GM18498 (cell line): ENCODE data around the gene NEDD8.

ENCODE experiments used
- ATAC-seq: cut with Tn5 transposase; IDR thresholded peaks from one replicate; pipeline ENCODE4 v1.9.1; 2021; ENCODE audit warnings: mild to moderate bottlenecking, moderate library complexity; ENCODE audit not compliant: unreplicated experiment

NEDD8 gene

DNA sequence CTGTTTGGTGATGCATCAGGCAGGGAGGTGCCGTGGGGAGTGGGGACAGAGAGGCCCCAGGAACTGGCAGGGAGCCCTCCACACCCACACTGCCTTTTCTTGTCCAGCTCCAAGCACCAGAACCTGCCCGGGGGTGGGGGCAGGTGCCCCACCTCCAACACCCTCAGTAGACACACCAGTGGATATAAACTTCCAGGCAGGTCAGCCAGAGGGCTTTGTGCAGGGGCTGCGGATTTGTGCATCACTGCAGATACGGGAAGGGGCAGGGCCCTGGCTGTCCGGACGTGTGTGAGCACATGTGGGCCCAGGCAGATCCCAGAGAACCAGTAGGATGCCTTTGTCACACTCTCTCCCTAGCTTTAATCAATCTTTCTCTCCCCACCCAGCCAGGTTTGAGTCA lies 32.1 kb upstream of the NEDD8 start:
- ATAC-seq = no peak

DNA sequence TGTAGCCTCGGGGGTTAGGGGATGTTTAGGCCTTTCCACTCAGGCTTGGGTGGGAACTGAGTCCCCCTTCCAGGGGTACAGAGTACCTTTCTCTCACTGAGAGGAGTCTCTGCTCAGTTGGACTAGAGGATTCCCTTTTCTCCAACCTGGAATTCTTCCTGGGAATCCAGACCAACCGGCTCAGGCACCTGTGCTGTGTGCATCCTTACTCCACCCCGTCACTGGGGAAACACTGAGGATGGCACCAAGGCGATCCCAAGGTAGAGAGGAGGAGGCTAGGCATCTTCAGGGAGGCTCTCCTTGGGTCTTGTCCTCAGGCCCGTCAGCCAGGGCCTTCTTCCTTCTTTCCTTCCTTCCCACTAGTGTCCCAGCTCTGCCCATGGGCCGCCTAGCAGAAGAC lies 31.7 kb upstream of the NEDD8 start:
- no peak for ATAC-seq

DNA sequence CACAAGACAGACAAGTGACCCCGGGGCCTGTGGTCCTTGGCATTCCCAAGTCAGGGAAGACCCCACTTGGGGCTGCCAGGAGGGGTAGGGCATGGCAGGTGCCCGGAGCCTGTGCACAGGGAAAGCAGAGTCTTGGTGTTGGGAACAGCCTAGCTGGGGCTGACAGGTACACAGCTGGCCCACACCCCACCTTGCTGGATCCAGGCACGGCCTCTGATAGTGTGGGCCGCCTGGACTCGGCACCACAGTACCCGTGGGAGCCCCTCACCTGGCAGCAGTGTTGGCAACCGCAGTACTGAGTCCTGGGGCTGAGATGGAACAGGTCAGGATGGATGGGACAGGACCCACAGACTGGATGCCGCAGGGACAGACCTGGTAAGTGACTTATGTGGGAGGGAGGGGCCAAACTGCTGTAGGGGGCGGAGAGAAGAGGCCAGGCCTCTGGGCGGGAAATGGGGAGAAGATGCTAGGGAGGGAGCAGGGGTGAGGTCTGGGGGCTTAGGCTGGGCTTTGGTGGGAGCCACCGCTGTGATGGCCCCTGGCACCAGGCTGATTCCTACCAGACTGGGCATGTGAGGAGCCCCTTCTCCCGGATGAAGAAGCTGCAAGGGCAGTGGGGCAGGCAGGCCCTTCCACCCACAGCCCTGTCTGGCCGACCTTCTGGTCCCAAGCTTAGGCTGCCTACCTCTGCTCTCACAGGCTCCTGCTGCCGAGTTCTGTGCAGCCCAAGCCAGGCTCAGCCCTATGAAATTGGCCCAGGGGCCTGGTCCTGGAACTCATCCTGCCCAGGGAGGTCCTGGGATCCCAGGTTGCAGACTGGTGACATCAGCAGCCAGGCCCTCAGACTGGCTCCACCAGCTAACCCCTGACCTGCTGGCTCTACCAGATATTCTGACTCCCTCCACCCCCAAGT lies 30.9 kb upstream of the NEDD8 start, which contains the start of gene TGM1:
Gene TGM1 (minus strand): TSS at position 357 of the 913 bp plus-strand sequence. CDS start 825 bp downstream, outside the sequence.
- ATAC-seq = no peak

DNA sequence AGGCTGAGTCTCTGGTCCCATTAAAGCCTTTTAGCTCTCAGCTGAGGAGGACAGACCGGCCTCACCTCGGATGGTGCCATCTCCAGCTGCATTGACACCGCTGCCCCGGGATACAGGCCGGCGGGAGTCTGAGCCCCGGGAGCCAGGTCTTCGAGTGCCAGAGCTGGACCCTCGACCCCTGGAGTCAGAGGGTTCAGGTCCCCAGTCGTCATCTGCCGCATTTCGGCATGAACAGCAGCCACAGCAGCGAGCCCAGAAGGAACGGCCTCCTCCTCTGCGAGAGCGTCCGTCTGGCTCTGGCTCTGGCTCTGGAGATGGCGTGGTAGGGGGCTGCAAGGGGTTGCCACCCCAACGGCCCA lies 29.8 kb upstream of the NEDD8 start:
- ATAC-seq = no peak

DNA sequence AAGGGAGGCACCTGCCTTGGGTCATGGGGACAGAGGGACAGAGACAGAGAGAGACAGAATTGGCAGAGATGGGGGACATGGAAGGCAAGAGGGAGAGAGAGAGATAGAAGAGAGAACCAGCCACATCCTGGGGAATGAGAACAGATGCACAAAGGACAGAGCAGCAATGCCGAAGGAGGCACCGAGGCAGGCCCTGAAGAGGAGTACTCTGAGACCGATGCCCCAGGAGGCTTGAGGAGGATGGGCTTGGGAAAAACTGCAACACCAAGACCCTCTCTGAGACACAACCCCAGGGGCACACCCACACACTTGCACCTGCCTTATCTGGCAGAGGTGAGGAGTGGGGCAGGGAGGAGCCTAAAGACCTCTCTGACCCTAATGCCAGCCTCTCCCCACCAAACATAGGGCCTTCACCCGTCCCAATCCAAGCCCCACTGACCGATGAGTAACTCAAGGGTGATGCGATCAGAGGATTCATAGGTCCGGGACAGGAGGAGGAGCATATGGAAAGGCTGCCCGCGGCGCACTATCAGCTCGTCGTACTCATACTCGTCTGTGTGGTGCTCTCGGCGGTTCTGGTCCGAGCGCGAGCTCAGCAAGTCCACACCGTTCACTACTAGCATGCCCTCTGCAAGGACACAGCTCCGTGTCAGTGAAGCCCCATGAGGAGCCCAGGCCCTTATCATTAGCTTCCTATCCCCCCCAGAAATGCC lies 29.2 kb upstream of the NEDD8 start:
- no peak for ATAC-seq

DNA sequence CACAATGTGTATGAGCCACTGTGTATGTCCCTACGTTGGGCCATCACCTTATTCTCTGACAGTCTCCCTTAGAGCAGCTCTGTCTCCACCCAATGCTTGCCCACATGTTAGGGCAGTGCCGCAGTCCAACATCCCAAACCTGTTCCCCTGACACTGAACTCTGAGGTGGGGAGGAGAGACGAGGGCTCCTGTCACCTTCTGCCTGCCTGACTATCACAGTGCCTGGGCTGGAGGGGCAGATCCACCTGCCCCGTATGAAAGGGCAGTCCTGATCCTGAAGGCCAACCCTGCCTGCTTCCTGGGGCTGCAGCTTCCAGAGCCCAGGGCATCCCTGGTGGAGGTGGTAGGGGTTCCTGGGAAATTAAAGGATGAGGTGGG lies 28.6 kb upstream of the NEDD8 start:
- ATAC-seq = no peak

DNA sequence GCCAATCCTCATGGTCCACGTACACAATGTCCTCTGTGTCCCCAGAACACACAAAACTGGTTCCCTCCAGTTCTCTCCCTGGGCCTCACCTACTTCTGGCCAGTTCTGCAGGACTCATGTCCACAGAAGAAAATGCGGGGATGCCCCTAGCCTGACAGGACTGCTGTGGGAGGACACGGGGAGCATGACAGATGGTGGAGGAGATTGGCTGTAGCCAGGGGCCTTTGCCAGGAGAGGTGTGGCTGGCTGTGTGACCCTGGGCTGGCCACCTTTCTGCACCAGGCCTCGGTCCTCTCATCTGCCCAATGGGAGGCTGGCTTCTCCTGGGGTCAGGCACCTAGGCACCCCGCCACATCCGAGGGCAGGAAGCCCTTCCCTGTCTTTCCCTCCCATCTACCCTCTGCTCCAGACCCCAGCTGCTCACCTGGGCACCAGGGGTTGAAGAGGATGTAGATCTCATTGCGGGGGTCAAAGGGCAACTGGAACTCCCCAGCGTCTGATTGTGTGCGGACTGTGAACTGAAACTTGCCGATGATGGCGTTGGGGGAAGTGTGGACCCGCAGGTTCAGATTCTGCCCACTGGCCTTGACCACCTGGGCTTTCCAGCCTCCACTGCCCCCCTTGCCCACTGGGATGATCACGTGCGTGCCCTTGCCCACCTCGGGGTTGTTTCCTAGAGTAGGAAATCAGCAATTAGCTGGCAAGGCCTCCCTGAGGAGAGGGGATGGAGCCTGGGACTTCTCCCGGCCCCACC lies 28.0 kb upstream of the NEDD8 start:
- ATAC-seq = no peak

DNA sequence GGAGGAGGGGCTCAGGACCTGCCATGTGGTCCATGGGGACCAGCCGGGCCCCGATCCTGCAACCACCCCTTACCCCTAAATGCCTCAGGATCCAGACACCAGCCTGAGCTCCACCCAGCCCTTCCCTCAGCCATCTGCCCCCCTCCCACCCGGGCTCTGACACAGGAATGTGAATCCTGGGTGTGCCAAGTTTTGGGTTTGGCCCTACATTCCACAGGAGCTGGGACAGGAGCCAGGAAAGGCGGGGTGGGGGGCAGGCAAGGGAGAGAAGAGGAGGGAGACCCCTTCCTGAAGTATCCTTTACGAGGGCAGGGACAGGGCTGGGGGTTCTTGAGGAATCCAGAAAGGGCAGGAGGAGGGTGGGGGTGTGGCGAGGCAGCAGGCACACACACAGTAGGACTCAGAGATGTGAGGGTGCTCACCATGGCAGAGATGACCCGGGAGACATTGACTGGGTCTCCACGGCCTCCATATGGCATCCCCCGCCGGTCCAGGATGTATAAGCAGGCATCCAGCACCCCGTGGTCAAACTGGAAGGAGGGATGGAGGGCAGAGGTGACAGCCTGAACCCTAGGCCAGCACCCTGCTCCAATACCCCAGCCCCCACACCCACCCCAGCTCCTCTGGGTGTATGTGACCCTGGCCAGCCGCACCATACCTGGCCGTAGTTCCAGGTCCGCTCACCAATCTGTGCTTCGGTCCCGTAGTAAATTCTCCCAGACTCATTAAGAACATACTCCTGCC lies 27.3 kb upstream of the NEDD8 start:
- no peak for ATAC-seq

DNA sequence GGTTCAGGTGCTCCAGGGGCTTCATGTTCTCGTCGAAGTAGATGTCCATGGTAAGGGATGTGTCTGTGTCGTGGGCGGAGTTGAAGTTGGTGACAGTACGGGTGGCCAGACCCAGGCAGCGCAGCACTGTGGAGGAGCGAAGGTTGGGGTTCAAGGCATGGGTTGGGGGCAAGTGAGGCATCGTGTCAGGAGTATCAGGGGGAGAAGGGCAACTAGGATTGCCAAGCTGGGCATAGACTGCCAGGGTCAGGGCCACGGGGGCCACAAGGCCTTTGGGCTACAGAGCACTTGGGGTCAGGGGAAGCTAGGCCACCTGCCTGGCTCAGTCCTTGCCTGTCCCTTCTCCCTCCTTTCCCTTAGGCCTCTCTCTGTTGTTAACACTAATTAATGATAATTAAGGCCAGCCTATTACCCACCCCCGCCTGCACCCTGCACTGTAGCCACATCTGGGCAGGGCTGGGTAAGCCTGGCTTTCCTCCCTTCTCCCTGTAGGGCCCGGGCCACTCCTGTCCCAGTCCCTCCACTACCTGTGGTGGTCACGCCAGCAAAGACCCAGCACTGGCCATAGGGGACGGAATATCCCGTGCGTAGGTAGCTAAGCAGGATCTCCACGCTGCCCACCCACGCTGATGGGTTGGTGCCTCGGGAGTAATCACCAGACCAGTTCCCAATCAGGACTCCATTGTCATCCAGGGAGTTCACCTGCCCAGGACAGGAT lies 26.5 kb upstream of the NEDD8 start:
- ATAC-seq = no peak

DNA sequence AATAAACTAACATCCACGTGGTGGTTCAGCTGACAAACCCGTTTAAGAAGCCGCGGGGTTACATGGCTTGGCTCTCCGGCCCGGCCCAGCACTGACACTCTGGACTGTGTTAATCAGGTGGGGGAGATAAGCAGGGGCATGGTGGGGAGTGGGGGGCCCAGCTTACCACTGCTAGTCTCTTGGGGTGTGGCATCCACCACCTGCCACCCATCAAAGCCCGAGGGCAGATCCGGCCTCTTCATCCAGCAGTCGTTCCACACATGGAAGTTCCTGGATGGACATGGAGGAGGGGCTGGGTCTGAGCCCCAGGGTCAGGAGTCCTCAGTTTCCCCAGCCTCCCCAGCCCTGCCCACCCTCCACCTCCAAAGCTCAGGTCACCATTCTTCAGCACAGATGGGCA lies 26.0 kb upstream of the NEDD8 start:
- ATAC-seq = no peak

DNA sequence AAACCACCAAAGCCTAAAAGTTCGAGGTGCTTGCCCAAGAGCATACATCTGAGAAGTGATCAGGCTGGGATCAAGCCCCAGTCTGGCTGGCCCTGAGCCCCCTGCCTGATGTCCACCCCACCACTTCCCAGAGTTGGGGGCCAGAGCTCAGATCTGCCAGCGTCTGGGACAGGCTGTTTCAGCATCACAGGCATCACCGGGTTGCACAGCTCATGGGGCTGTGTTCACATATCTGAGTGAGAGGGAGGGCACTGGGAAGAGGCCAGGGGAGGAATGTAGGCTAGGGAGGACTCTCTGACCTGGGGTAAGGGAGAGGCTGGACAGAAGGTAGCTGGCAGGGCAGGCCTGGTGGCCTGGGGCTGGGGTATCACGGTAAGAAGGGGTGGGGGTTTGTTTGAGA lies 24.8 kb upstream of the NEDD8 start:
- ATAC-seq = no peak

DNA sequence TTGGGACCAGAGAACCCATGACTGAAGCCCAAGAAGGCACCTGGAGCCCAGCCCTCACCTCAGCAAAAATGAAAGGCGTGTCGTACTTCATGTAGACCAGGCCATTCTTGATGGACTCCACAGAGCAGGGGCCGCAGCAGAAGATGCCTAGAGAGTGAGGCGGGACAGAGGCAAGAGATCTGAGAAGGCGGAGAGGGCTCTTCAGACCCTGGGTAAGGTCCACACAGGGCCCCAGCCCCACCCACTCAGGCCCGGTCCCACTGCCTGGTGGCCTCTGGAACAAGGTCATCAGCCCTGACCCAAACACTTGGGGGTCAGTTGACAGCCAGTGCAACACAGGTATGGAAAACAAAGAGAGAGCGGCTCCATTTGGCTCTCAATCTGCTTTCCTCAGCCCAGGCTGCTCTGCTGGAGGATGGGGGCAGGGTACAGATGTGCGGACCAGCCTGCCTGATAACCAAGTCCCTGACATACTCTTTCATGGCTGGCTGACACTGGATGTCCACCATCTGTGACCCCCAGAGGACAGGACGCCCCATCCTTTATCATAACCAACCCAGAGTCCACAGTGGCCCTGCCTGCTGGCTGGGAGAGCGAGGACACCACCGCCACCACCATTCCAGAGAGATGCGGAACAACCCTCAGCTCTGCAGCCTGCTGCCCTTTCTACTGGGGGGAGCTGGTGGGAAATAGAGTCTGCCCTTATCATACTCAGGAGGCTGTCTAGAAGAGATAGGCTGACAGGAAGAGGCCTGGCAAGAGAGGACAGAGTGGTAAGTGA lies 24.0 kb upstream of the NEDD8 start:
- ATAC-seq = no peak

DNA sequence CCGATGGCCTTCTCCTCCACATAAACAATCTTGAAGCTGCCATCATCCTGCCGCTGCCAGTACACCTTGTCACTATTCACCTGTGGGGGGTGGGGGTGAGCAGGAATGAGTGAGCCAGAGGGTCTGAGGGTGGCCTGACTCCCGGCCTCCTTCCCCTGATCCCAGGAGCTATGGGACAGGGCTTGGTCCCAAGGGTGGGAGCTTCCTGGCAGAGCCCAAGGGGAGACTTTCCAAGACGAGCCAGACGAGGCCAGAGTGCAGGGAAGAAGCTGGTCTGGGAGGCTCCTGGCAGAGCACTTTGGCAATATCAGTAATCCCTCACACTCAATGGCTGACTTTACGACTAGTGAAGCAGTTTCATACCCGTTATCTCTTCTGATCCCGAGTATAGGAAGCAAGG lies 23.3 kb upstream of the NEDD8 start:
- ATAC-seq = no peak

DNA sequence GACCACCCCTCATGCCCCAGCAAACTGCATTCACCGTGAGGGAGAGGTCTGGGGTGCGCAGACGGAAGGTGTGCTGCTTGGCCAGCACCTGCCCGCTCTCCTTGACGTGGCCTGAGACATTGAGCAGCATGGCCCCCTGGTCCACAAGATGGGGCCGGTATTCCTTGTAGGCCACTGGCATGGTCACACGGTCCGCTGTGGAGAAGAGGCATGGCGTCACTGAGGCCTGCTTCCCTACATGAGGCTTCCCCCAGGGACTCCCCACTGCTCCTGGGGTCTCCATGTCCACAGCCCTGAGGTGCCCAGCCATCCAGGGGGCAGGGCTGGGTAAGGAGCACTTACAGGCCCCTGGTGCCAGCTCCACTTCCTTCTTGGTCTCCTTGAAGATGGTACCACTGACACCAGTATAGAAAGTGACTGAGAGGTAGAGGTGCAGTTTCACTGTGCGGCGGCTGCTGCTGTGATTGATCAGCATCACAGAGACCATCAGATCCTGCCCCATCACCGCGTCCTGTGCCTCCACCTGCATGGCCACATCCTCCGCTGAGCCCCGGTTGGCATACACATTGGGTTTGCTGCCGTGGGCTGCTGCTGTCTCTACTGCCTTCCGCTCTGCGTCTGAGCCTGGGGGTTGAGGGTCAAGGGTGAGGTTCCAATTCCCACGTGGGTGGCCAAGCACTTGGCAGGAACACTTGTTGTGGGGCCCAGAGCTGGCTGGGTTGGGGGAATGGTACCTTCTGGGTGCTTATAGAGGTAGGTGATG lies 22.6 kb upstream of the NEDD8 start:
- no peak for ATAC-seq

DNA sequence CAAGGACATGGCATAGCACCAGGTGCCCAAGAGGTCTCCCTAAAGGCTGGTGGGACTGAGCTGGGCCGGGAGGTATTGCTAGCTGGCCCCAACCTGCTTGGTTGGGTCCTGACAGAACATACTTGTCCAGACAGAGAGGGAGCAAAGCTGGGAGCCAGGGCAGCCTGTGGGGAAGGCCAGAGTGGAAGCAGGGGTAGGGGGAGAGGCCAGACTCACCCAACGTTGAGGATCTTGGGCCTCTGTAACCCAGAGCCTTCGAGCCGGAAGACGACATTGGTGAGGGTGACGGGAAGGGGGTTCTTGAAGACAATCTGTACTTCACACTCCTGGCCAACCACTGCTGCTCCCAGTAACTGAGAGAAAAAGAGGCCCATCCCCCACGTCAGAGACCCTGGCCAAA lies 21.8 kb upstream of the NEDD8 start:
- no peak for ATAC-seq

DNA sequence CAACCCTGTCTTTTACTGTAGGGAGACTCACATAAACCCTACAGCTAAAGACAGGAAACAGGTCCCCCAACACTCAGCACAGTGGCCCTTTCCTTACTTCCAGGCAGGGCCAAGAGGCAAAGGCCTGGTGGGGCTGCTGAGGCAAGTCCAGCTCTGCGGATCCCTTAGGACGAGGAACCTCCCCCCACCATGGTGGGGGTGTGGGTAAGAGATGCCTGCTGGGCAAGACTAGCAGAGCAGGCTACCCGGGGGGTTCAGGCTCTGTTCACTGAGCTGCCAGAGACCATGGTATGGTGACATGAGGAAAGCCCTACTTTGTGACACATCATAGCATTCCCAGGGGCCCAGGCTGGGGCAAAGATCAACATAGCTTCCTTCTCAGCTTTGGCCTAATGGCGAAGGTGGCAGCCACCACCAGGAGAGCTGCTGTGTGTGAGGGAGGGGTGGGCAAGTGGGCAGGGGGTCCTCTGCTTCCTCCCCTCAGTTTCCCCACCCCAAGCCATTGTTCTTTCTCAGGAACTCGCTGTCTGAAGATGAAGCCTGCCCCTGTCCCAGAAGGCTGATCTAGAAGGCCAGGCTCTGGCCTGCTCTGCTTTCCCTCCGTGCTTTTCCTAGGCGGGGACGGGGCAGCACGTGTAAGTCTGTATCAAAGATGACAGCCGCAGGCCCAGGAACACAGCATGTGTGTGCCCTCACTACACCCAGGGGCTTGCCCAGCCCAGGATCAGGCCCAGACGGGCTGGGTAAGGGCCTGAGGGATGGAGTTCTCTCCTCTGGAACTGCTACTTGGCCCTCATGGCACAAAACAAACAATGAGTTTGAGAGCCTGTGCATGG lies 20.3 kb upstream of the NEDD8 start:
- no peak for ATAC-seq

DNA sequence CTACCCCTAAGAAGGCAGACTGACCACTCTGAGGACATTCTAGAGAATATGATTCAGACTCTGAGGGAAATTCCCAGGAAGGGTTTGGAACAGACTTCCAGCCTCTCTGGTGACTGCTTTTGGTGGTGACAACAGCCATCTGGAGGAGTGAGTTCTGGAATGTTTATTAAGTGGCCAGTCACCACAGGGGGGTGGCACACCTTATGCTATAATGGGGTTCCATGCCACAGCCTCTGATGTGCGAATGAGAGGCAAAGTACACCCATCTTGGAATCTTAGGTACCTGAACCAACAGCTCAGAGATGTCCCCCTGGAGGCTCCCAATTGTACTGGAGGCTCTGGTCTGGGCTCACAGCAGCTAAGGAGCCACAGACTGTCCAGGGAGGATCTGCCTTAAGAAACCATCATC lies 19.7 kb upstream of the NEDD8 start:
- no peak for ATAC-seq

DNA sequence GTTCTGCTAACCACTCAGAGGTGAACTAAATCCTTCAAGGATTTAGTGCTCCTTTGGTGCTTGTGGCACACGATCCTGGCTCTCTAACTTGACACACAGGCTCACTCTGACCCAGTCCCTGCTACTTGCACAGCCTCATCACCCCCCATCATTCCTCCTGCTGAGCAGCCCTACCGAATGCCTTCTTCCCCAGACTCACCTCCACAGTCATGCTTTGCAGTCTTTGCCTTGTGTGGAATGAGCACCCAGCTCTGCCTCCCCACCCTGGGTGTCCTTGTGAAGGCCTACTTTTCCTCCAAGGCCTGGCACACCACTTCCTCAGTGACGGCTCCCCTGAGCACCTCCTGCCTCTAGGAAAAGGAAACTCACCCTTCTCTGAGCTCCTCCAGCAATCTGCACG lies 18.2 kb upstream of the NEDD8 start:
- ATAC-seq = no peak
